ENCODE results near the gene MON1B.
"Not testable (repeated sequence)": the region's sequence is repeated elsewhere in the genome, so short reads cannot be mapped to it uniquely, and the experiment has no call there.

The MON1B gene

GRCh38 chr16:77212741-77213541 is 22.0 kb downstream of the MON1B start:
- no peak for FAIRE-seq

GRCh38 chr16:77213542-77214106 is 22.6 kb downstream of the MON1B start:
- DNase-seq (ENCODE audit: insufficient read length, low spot score) (peak; percentile 77), FAIRE-seq (peak; percentile 87)
- no peak for TF ChIP-seq POLR2A (IDR thresholded peaks at IDR 0.05; ENCODE audit: low read depth, low read length)

More at GRCh38 chr16:77212741-77213541, 22.0 kb downstream of the MON1B start:
- peak; percentile 35; the same call in 1 of the 2 replicates for TF ChIP-seq POLR2A (IDR thresholded peaks at IDR 0.05; ENCODE audit: low read depth, low read length)
- no peak for DNase-seq (ENCODE audit: insufficient read length, low spot score)

- DNase-seq (ENCODE audit: insufficient read length, low spot score) (peak; percentile 24), FAIRE-seq (no peak)
- no peak for TF ChIP-seq POLR2A (IDR thresholded peaks at IDR 0.05; ENCODE audit: low read depth, low read length)
Measured at GRCh38 chr16:77214411-77215138, 23.6 kb downstream of the MON1B start.

- no peak for DNase-seq (ENCODE audit: insufficient read length, low spot score)
- TF ChIP-seq POLR2A (IDR thresholded peaks at IDR 0.05; ENCODE audit: low read depth, low read length): no peak
- no peak for FAIRE-seq
Measured at GRCh38 chr16:77219437-77219836, 28.4 kb downstream of the MON1B start.

GRCh38 chr16:77220427-77220826 is 29.4 kb downstream of the MON1B start:
- FAIRE-seq: no peak
- no peak for TF ChIP-seq POLR2A (IDR thresholded peaks at IDR 0.05; ENCODE audit: low read depth, low read length)
- no peak for DNase-seq (ENCODE audit: insufficient read length, low spot score)

GRCh38 chr16:77221482-77221881 is 30.5 kb downstream of the MON1B start:
- no peak for TF ChIP-seq POLR2A (IDR thresholded peaks at IDR 0.05; ENCODE audit: low read depth, low read length)

GRCh38 chr16:77223184-77223583 is 32.2 kb downstream of the MON1B start:
- TF ChIP-seq POLR2A (IDR thresholded peaks at IDR 0.05; ENCODE audit: low read depth, low read length): no peak
- DNase-seq (ENCODE audit: insufficient read length, low spot score) (peak; percentile 23), FAIRE-seq (no peak)

More at GRCh38 chr16:77221482-77221881, 30.5 kb downstream of the MON1B start:
- no peak for FAIRE-seq
- no peak for DNase-seq (ENCODE audit: insufficient read length, low spot score)

DNA sequence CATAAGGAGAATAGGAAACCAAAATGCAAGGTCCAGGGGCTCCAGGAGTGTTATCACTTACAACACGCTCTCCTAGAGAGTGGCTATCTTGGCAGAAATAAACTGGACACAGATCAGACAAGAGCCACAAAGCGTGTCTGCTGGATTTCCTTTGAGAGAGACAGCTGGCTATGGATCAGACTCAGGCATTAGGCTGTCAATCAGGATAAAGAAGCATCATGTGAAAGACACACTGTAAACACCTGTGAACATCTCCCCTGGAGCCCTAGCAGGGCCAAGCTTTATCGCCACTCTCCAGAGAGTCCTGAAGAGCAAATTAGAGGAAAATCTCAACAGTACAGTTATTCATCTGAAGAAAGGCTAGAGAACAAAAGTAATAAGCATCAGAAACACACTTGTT is 34.2 kb downstream of the MON1B start:
- DNase-seq (ENCODE audit: insufficient read length, low spot score) (no peak), FAIRE-seq (no peak)
- no peak for TF ChIP-seq POLR2A (IDR thresholded peaks at IDR 0.05; ENCODE audit: low read depth, low read length)

DNA sequence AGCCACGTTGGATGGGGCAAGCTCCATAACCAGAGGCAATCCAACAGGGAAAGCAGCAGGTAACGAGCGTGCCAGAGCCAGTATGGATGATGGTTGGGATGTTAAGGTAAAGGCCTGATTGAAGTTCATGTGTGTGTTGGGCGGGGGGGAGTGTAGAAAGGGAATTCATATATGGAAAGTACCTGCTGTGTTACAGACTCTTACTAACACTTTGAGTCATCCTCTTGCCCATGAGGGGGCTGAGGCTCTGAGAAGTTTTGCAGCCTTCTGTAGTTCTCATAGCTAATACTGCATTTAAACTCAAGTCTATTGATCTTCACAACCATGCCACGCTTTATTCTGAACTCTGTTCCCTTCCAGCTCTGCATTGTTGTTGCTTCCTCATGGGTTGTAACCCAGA is 36.8 kb downstream of the MON1B start:
- DNase-seq (ENCODE audit: insufficient read length, low spot score) (no peak), FAIRE-seq (no peak)

DNA sequence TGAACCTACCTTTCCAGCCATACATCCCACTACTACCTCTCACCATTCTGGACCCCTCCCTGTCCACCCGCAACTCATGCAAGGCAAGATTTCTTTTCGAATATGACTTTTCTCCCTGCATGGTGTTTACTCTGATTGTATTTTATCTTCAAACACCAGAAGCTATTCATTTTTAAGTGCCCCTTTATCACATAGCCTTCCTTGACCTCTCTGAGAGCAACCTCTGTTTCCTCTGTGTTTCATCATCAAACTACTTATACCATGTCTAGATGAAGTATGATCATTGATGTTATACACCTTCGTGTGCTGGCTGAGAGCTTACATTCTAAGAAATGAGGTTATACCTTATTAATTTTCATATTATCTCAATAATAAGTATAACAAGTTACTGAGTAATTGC is 40.1 kb downstream of the MON1B start:
- DNase-seq (ENCODE audit: insufficient read length, low spot score) (no peak), FAIRE-seq (no peak)
- no peak for TF ChIP-seq POLR2A (IDR thresholded peaks at IDR 0.05; ENCODE audit: low read depth, low read length)

More for the DNA sequence above, 36.8 kb downstream of the MON1B start:
- TF ChIP-seq POLR2A (IDR thresholded peaks at IDR 0.05; ENCODE audit: low read depth, low read length): no peak

GRCh38 chr16:77233799-77234519 is 43.0 kb downstream of the MON1B start:
- FAIRE-seq (no peak), DNase-seq (ENCODE audit: insufficient read length, low spot score) (no peak)
- no peak for TF ChIP-seq POLR2A (IDR thresholded peaks at IDR 0.05; ENCODE audit: low read depth, low read length)

DNA sequence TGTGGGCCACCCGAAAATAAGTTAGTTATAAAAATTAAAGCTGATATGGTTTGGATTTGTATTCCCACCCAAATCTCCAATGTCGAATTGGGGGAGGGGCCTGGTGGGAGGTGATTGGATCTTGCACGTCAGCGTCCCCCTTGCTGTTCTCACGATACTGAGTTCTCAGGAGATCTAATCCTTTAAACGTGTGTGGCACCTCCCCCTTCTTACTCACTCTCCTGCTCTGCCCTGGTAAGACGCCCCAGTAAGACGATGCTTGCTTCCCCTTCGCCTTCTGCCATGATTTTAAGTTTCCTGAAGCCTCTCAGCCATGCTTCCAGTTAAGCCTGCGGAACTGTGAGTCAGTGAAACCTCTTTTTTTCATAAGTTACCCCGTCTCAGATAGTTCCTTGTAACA is 43.6 kb downstream of the MON1B start:
- TF ChIP-seq POLR2A (IDR thresholded peaks at IDR 0.05; ENCODE audit: low read depth, low read length): 0 out of 2 replicates have a peak, but pooled peaks have one; percentile 19
- FAIRE-seq (peak; percentile 69), DNase-seq (ENCODE audit: insufficient read length, low spot score) (peak; percentile 34)

DNA sequence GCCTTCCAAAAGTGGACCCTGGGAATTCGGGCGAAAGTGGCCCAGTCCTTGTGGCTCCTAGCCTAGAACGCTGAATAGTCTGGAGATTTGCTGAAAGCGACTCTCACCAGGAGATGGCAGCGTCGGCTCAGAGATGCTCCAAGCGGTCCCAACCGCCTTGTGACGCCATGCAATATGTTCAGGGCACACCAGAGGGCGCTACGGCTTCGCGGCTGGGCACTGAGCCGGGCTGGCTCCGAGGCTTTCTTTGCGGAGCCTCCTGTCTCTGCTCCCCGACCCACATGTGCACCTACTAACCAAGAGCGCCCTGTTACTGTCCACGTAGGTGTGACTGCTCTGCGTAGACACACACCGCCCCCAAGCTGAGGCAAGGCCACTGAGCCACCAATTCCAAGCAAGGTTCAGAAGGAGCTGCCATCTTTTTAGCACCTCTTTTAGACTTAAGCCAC is 45.1 kb downstream of the MON1B start:
- TF ChIP-seq POLR2A (IDR thresholded peaks at IDR 0.05; ENCODE audit: low read depth, low read length): no peak
- peak; percentile 51 for DNase-seq (ENCODE audit: insufficient read length, low spot score)
- peak; percentile 78 for FAIRE-seq

DNA sequence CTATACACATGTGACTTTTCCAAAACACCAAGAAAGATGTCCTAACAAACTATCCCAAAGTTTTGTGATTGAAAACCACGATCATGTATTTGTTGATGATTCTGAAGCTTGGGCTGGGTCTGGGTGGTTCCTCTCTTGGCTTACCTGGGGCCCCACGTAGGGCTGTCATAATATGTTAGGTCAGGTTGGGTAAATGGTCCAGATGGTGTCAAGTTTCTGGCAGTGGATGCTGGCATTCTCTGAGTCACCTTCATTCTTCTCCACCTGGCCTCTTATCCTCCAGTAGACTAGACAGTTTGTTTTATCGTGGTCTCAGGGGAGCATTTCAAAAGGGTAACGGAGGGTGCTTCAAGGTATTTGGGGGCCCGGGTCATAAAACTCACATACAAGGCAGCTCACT is 47.6 kb downstream of the MON1B start:
- DNase-seq (ENCODE audit: insufficient read length, low spot score) (no peak), FAIRE-seq (no peak)
- TF ChIP-seq POLR2A (IDR thresholded peaks at IDR 0.05; ENCODE audit: low read depth, low read length): no peak

- DNase-seq (ENCODE audit: insufficient read length, low spot score); FAIRE-seq: not testable (repeated sequence)
Measured at GRCh38 chr16:77242471-77242870, 51.5 kb downstream of the MON1B start.
